ENCODE measurements around the gene CPD.

GRCh38 chr17:30345089-30345433 is 33.7 kb upstream of the CPD start:
- no peak for TF ChIP-seq GATA2 (IDR thresholded peaks at IDR 0.05; ENCODE audit: low read depth, low read length)
- TF ChIP-seq GATA3 (IDR thresholded peaks at IDR 0.05; ENCODE audit: low read depth, low read length) = no peak
